Thyroid gland (tissue), 4 donors: Measurements from ENCODE around the gene ZSWIM6.

Experiments
- POLR2A ChIP-seq, 2 donors: fragments of 450-650 bp; IDR thresholded peaks; one replicate each; pipeline ENCODE4 v1.6.1; 2017; ENCODE audit warnings: antibody characterized with exemption in 2 of 2, mild to moderate bottlenecking in 2 of 2, moderate library complexity in 1 of 2
- TF ChIP-seq, protein P1 (sequence below), 6 experiments: fragments of 200-600 bp in 3 of 6; fragments of 450-650 bp in 3 of 6; sonication (generic) in 3 of 6; IDR thresholded peaks; one replicate each; pipeline ENCODE4 v1.5.1; 2016 to 2019; ENCODE audit warnings: antibody characterized with exemption in 6 of 6, mild to moderate bottlenecking in 2 of 6, inconsistent platforms in 1 of 6, moderate library complexity in 1 of 6

- TF ChIP-seq, protein P1, sequence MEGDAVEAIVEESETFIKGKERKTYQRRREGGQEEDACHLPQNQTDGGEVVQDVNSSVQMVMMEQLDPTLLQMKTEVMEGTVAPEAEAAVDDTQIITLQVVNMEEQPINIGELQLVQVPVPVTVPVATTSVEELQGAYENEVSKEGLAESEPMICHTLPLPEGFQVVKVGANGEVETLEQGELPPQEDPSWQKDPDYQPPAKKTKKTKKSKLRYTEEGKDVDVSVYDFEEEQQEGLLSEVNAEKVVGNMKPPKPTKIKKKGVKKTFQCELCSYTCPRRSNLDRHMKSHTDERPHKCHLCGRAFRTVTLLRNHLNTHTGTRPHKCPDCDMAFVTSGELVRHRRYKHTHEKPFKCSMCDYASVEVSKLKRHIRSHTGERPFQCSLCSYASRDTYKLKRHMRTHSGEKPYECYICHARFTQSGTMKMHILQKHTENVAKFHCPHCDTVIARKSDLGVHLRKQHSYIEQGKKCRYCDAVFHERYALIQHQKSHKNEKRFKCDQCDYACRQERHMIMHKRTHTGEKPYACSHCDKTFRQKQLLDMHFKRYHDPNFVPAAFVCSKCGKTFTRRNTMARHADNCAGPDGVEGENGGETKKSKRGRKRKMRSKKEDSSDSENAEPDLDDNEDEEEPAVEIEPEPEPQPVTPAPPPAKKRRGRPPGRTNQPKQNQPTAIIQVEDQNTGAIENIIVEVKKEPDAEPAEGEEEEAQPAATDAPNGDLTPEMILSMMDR (IDR thresholded peaks at IDR 0.05) = no peak
- TF ChIP-seq POLR2A (IDR thresholded peaks at IDR 0.05) = no peak
These were observed 48.6 kb upstream of the ZSWIM6 start for GRCh38 chr5:61283471-61283870.
